ENCODE data around the gene TAF4.
"Not testable (repeated sequence)": the region's sequence is repeated elsewhere in the genome, so short reads cannot be mapped to it uniquely, and the experiment has no call there.

TAF4 gene

GRCh38 chr20:62065674-62066338 is at the start of gene TAF4:
TAF4 (minus strand) TSS chr20:62065881; CDS start chr20:62065810, 71 bp downstream.
- no peak for DNase-seq (ENCODE audit: low read depth, low spot score)
- peak within 1 kb of the TSS; percentile 51 for H3K27ac ChIP-seq

GRCh38 chr20:62114894-62115293 is 49.2 kb upstream of the TAF4 start:
- no peak overlapping the region for H3K27ac ChIP-seq
- no peak for DNase-seq (ENCODE audit: low read depth, low spot score)

GRCh38 chr20:62112368-62112767 is 46.7 kb upstream of the TAF4 start:
- H3K27ac ChIP-seq: no peak overlapping the region
- no peak for DNase-seq (ENCODE audit: low read depth, low spot score)

GRCh38 chr20:62111148-62111547 is 45.5 kb upstream of the TAF4 start:
- H3K27ac ChIP-seq: no peak overlapping the region
- DNase-seq (ENCODE audit: low read depth, low spot score): no peak

- DNase-seq (ENCODE audit: low read depth, low spot score): no peak
- H3K27ac ChIP-seq: no peak overlapping the region
These were observed 39.9 kb upstream of the TAF4 start for GRCh38 chr20:62105592-62105991.

- no peak overlapping the region for H3K27ac ChIP-seq
- no peak for DNase-seq (ENCODE audit: low read depth, low spot score)
These were observed 39.2 kb upstream of the TAF4 start for GRCh38 chr20:62104791-62105345.

GRCh38 chr20:62104234-62104789 is 38.6 kb upstream of the TAF4 start:
- no peak overlapping the region for H3K27ac ChIP-seq
- no peak for DNase-seq (ENCODE audit: low read depth, low spot score)

GRCh38 chr20:62103508-62104233 is 38.0 kb upstream of the TAF4 start:
- no peak for DNase-seq (ENCODE audit: low read depth, low spot score)
- H3K27ac ChIP-seq: no peak overlapping the region

GRCh38 chr20:62101078-62101477 is 35.4 kb upstream of the TAF4 start:
- no peak for DNase-seq (ENCODE audit: low read depth, low spot score)
- H3K27ac ChIP-seq: no peak overlapping the region

GRCh38 chr20:62097881-62098407 is 32.3 kb upstream of the TAF4 start:
- no peak for DNase-seq (ENCODE audit: low read depth, low spot score)

GRCh38 chr20:62096421-62097380 is 31.0 kb upstream of the TAF4 start:
- no peak overlapping the region for H3K27ac ChIP-seq
- no peak for DNase-seq (ENCODE audit: low read depth, low spot score)

More at GRCh38 chr20:62097881-62098407, 32.3 kb upstream of the TAF4 start:
- no peak overlapping the region for H3K27ac ChIP-seq

- DNase-seq (ENCODE audit: low read depth, low spot score): no peak
- no peak overlapping the region for H3K27ac ChIP-seq
These were observed 23.7 kb upstream of the TAF4 start for GRCh38 chr20:62089393-62089792.

GRCh38 chr20:62088258-62089127 is 22.8 kb upstream of the TAF4 start:
- DNase-seq (ENCODE audit: low read depth, low spot score): peak; percentile 87
- no peak overlapping the region for H3K27ac ChIP-seq

GRCh38 chr20:62087632-62088031 is 22.0 kb upstream of the TAF4 start:
- DNase-seq (ENCODE audit: low read depth, low spot score): no peak

GRCh38 chr20:62087227-62087626 is 21.5 kb upstream of the TAF4 start:
- no peak for DNase-seq (ENCODE audit: low read depth, low spot score)
- H3K27ac ChIP-seq: no peak overlapping the region

More at GRCh38 chr20:62087632-62088031, 22.0 kb upstream of the TAF4 start:
- no peak overlapping the region for H3K27ac ChIP-seq

- H3K27ac ChIP-seq: no peak overlapping the region
- no peak for DNase-seq (ENCODE audit: low read depth, low spot score)
These were observed 19.5 kb upstream of the TAF4 start for GRCh38 chr20:62085206-62085605.

GRCh38 chr20:62084224-62084623 is 18.5 kb upstream of the TAF4 start:
- DNase-seq (ENCODE audit: low read depth, low spot score); H3K27ac ChIP-seq: not testable (repeated sequence)

- H3K27ac ChIP-seq: no peak overlapping the region
- no peak for DNase-seq (ENCODE audit: low read depth, low spot score)
These were observed 17.6 kb upstream of the TAF4 start for GRCh38 chr20:62083312-62083711.

All from epithelial cell of prostate (primary cell).